ENCODE data around the gene HECTD1.

DNA sequence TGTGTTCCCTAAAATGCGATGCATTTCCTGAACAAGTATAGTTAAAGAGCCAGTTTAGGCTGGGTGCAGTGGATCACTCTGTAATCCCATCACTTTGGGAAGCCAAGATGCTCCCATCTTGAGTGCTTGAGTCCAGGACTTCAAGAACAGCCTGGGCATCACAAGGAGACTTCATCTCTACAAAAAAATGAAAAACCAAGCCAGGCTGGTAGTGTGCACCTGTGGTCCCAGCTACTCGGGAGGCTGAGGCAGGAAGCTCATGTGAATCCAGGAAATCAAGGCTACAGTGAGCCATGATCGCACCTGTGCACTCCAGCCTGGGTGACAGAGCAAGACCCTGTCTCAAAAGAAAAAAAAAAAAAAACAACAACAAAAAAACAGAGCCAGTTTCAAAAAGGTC, 26.3 kb downstream of the HECTD1 start:
- TF ChIP-seq, protein P1, sequence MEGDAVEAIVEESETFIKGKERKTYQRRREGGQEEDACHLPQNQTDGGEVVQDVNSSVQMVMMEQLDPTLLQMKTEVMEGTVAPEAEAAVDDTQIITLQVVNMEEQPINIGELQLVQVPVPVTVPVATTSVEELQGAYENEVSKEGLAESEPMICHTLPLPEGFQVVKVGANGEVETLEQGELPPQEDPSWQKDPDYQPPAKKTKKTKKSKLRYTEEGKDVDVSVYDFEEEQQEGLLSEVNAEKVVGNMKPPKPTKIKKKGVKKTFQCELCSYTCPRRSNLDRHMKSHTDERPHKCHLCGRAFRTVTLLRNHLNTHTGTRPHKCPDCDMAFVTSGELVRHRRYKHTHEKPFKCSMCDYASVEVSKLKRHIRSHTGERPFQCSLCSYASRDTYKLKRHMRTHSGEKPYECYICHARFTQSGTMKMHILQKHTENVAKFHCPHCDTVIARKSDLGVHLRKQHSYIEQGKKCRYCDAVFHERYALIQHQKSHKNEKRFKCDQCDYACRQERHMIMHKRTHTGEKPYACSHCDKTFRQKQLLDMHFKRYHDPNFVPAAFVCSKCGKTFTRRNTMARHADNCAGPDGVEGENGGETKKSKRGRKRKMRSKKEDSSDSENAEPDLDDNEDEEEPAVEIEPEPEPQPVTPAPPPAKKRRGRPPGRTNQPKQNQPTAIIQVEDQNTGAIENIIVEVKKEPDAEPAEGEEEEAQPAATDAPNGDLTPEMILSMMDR (IDR thresholded peaks at IDR 0.05): no peak
- no peak for TF ChIP-seq POLR2AphosphoS5 (IDR thresholded peaks at IDR 0.05)
